Sigmoid colon (tissue), 7 donors: Measurements from ENCODE around the gene GEN1. TPM values are rescaled to one million over a fixed set of nuclear protein-coding genes. Genes with fewer than 3 reads are reported as not detected.

Source experiments
- DNase-seq: peaks from one replicate; pipeline ENCODE4 v3.0.0-alpha.2; 2019
- H3K27ac ChIP-seq, 4 donors: fragments of 200-600 bp; sonication (generic); one replicate each; pipeline ENCODE4 v1.5.1; 2016 to 2019; ENCODE audit warnings: mild to moderate bottlenecking in 1 of 4
- H3K27me3 ChIP-seq, 3 donors: fragments of 200-600 bp; sonication (generic); one replicate each; pipeline ENCODE4 v1.5.1; 2019; ENCODE audit warnings: mild to moderate bottlenecking in 1 of 3
- H3K36me3 ChIP-seq, 4 donors: fragments of 200-600 bp; sonication (generic); one replicate each; pipeline ENCODE4 v1.5.1; 2016 to 2019
- H3K4me1 ChIP-seq, 4 donors: fragments of 200-600 bp; sonication (generic); one replicate each; pipeline ENCODE4 v1.5.1; 2017 to 2019
- H3K4me3 ChIP-seq, 4 donors: fragments of 200-600 bp; sonication (generic); one replicate each; pipeline ENCODE4 v1.5.1; 2017 to 2019; ENCODE audit warnings: mild to moderate bottlenecking in 2 of 4, moderate library complexity in 1 of 4
- H3K9me3 ChIP-seq, 4 donors: fragments of 200-600 bp in 3 of 4; sonication (generic) in 3 of 4; one replicate each; pipeline versions ENCODE4 v1.5.1 to v1.6.1; 2013 to 2019
- CTCF ChIP-seq, 4 experiments: fragments of 450-650 bp in 3 of 4; fragments of 200-600 bp in 1 of 4; IDR thresholded peaks; one replicate each; pipeline ENCODE4 v1.5.1; 2016 to 2019; ENCODE audit warnings: antibody characterized with exemption in 4 of 4, mild to moderate bottlenecking in 3 of 4, moderate library complexity in 2 of 4
- EP300 ChIP-seq, 4 donors: sonication (generic); formaldehyde crosslinking; IDR thresholded peaks; one replicate each; pipeline ENCODE4 v1.6.1; 2017; ENCODE audit warnings: antibody characterized with exemption in 4 of 4
- POLR2A ChIP-seq, 2 donors: fragments of 450-650 bp; IDR thresholded peaks; one replicate each; pipeline ENCODE4 v1.6.1; 2016; ENCODE audit warnings: antibody characterized with exemption in 2 of 2, mild to moderate bottlenecking in 2 of 2, moderate library complexity in 2 of 2
- POLR2AphosphoS5 ChIP-seq, 4 donors: sonication (generic); formaldehyde crosslinking; IDR thresholded peaks; one replicate each; pipeline ENCODE4 v1.6.1; 2017; ENCODE audit warnings: antibody characterized with exemption in 4 of 4
- WGBS, 2 donors: extraction: QIAGEN DNeasy Blood & Tissue Kit; methylation state at CpG; one replicate each; pipeline ENCODE4 v1.1.7; 2013; 5-methylcytosine and 5-hydroxymethylcytosine counted together
- intact Hi-C: fragments of 100-400 bp; cut with DNase I; formaldehyde crosslinking; loops from one replicate; pipeline ENCODE4 v1.15.1; 2023
- polyA plus RNA-seq, 3 donors: library from polyadenylated mRNA; stranded (reverse); fragments of 200-250 nt; gene quantifications; one replicate each; pipeline ENCODE4 v1.2.3, GENCODE V29; 2013
- total RNA-seq, 4 donors: library from RNA; depleted of rRNA; stranded (reverse); fragments of >200 nt; gene quantifications; one replicate each; pipeline ENCODE4 v1.1.0, GENCODE V29; 2016
- donor health status: healthy with polysubstance abuse.
- donor health status: Bipolar disorder and iron deficiency.
- donor health status: healthy.

The GEN1 gene
- total and polyA plus RNA-seq, 7 donors, result 0.49 to 9.0 (median 2.8) TPM

GRCh38 chr2:17759805-17760204 is 5.9 kb downstream of the GEN1 start:
- intact Hi-C loops, result no loop called here
- TF ChIP-seq POLR2A (IDR thresholded peaks at IDR 0.05), result no peak
- 90 to 97% methylated on average over 2 of the region's 2 CpGs for WGBS, 2 donors
- Histone ChIP-seq H3K27ac (no peak overlapping the region), H3K9me3 (no peaks in the 10 kb centered on the region), H3K4me3 (no peak overlapping the region), H3K36me3 (no peaks in the 10 kb centered on the region), H3K4me1 (peaks cover 0 to 3% (median under 1%) of the 10 kb centered on the region in 4 donors), H3K27me3 (no peaks in the 10 kb centered on the region)
- DNase-seq, result no peak

DNA sequence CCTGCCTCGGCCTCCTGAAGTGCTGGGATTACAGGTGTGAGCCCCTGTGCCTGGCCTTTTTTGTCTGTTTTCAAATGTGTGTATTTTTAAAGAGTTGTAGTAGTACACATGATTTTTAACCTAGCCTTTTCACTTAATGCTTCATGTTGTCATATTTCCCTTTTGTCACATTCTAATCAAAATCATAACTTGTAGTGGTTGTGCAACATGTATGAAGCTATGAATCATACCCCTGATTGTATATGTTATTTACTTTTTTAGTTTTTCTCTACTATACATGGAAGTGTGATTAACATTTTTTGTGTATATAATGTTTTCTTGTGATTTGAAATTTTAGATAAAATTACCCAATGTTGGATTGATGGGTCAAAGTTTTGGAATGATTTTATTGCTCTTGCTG is 8.5 kb downstream of the GEN1 start:
- intact Hi-C loops, result no loop called here
- Histone ChIP-seq H3K36me3 (no peaks in the 10 kb centered on the region), H3K4me1 (no peaks in the 10 kb centered on the region), H3K27me3 (no peaks in the 10 kb centered on the region), H3K27ac (no peak overlapping the region), H3K9me3 (no peaks in the 10 kb centered on the region), H3K4me3 (no peak overlapping the region)
- 96 to 98% methylated on average over 1 of the region's 1 CpG for WGBS, 2 donors
- no peak for TF ChIP-seq POLR2A (IDR thresholded peaks at IDR 0.05)
- no peak for TF ChIP-seq CTCF (IDR thresholded peaks at IDR 0.05)
- no peak for TF ChIP-seq EP300 (IDR thresholded peaks at IDR 0.05)
- no peak for TF ChIP-seq POLR2AphosphoS5 (IDR thresholded peaks at IDR 0.05)
- no peak for DNase-seq

DNA sequence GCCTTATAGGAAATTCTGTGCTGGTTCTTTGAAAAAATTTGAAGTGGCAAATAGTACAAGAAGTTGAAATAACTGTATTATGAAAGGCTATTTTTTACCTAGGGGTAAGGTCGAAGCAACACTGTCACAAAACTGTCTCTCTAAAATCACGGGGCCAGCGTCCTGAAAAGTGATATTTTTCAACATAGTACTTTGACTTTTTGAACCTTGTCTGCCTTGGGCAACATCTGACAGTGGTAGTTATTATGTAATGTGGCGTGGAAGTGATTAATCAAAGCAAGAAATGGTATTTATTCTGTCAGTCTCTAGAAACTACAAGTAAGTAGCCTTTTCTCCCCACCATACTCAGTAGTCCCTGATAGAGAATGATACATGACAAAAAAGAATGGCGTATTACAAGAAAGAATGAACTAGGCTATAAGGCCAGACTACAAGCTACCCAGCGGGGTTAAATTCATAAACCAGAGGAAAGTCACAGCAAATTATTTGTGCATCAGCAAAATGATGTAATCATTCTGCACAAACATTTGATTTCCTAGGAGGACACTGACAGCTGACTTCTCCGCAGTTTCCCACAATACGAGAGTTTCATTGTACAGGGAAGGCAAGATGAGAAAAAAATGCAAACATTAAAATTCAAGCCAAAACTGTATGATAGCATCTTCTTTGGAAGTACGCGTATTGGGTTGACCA is 9.8 kb downstream of the GEN1 start:
- TF ChIP-seq EP300 (IDR thresholded peaks at IDR 0.05), result no peak
- TF ChIP-seq POLR2AphosphoS5 (IDR thresholded peaks at IDR 0.05), result no peak
- no peak for TF ChIP-seq POLR2A (IDR thresholded peaks at IDR 0.05)
- TF ChIP-seq CTCF (IDR thresholded peaks at IDR 0.05), result no peak
- intact Hi-C loops, result no loop called here
- 96% methylated on average over 10 of the region's 10 CpGs for WGBS, 2 donors
- Histone ChIP-seq H3K36me3 (no peaks in the 10 kb centered on the region), H3K4me1 (no peaks in the 10 kb centered on the region), H3K27me3 (no peaks in the 10 kb centered on the region), H3K4me3 (no peak overlapping the region), H3K9me3 (no peaks in the 10 kb centered on the region), H3K27ac (no peak overlapping the region)
- DNase-seq, result no peak

GRCh38 chr2:17765398-17765797 is 11.5 kb downstream of the GEN1 start:
- intact Hi-C loops, result no loop called here
- no peak for DNase-seq
- Histone ChIP-seq H3K4me3 (no peak overlapping the region), H3K36me3 (no peaks in the 10 kb centered on the region), H3K27ac (no peak overlapping the region), H3K4me1 (no peaks in the 10 kb centered on the region), H3K27me3 (no peaks in the 10 kb centered on the region), H3K9me3 (no peaks in the 10 kb centered on the region)
- 89 to 93% methylated on average over 2 of the region's 2 CpGs for WGBS, 2 donors
- TF ChIP-seq POLR2A (IDR thresholded peaks at IDR 0.05) (no peak), POLR2AphosphoS5 (IDR thresholded peaks at IDR 0.05) (no peak), CTCF (IDR thresholded peaks at IDR 0.05) (no peak), EP300 (IDR thresholded peaks at IDR 0.05) (no peak)

GRCh38 chr2:17768894-17769293 is 15.0 kb downstream of the GEN1 start:
- Histone ChIP-seq H3K4me3 (no peak overlapping the region), H3K27me3 (no peaks in the 10 kb centered on the region), H3K9me3 (no peaks in the 10 kb centered on the region), H3K36me3 (no peaks in the 10 kb centered on the region), H3K27ac (no peak overlapping the region), H3K4me1 (no peaks in the 10 kb centered on the region)
- WGBS, 2 donors, result 94 to 97% methylated on average over 4 of the region's 4 CpGs
- no peak for DNase-seq
- intact Hi-C loops, result no loop called here
- TF ChIP-seq POLR2A (IDR thresholded peaks at IDR 0.05) (no peak), EP300 (IDR thresholded peaks at IDR 0.05) (no peak)

GRCh38 chr2:17771956-17772355 is 18.0 kb downstream of the GEN1 start:
- no peak overlapping the region for H3K4me3 ChIP-seq
- 95 to 97% methylated on average over 2 of the region's 2 CpGs for WGBS, 2 donors
- no peaks in the 10 kb centered on the region for H3K36me3 ChIP-seq
- DNase-seq, result no peak
- intact Hi-C loops, result no loop called here
- no peak overlapping the region for H3K27ac ChIP-seq
- H3K4me1 ChIP-seq, result no peaks in the 10 kb centered on the region
- no peaks in the 10 kb centered on the region for H3K27me3 ChIP-seq
- H3K9me3 ChIP-seq, result no peaks in the 10 kb centered on the region
- no peak for TF ChIP-seq POLR2A (IDR thresholded peaks at IDR 0.05)
- TF ChIP-seq EP300 (IDR thresholded peaks at IDR 0.05), result no peak
- no peak for TF ChIP-seq CTCF (IDR thresholded peaks at IDR 0.05)
